ENCODE results near the gene OR51V1.
"Not testable (repeated sequence)": the region's sequence is repeated elsewhere in the genome, so short reads cannot be mapped to it uniquely, and the experiment has no call there.

The OR51V1 gene

GRCh38 chr11:5200582-5200981 lies at the start of gene OR51V1:
OR51V1 (minus strand) TSS chr11:5200682; CDS start chr11:5200682, 0 bp downstream.
- DNase-seq: no peak

GRCh38 chr11:5249807-5250396 lies 49.4 kb upstream of the OR51V1 start, which contains the start of gene HBG1:
HBG1 (minus strand) TSS chr11:5249857; CDS start chr11:5249804, 53 bp downstream.
- not testable (repeated sequence) for DNase-seq

GRCh38 chr11:5248498-5248897 lies 48.0 kb upstream of the OR51V1 start:
- not testable (repeated sequence) for DNase-seq

- DNase-seq: no peak
These were observed 47.1 kb upstream of the OR51V1 start for GRCh38 chr11:5247472-5248192.

- DNase-seq: no peak
These were observed 46.4 kb upstream of the OR51V1 start for GRCh38 chr11:5246772-5247471.

GRCh38 chr11:5245155-5245554 lies 44.7 kb upstream of the OR51V1 start:
- DNase-seq: no peak

- DNase-seq: no peak
These were observed 43.3 kb upstream of the OR51V1 start for GRCh38 chr11:5243816-5244180.

GRCh38 chr11:5242933-5243815 lies 42.7 kb upstream of the OR51V1 start:
- no peak for DNase-seq

GRCh38 chr11:5242208-5242607 lies 41.7 kb upstream of the OR51V1 start:
- DNase-seq: no peak

- no peak for DNase-seq
These were observed 41.0 kb upstream of the OR51V1 start for GRCh38 chr11:5241458-5241857.

- DNase-seq: no peak
These were observed 40.0 kb upstream of the OR51V1 start for GRCh38 chr11:5240458-5240857.

GRCh38 chr11:5240056-5240455 lies 39.6 kb upstream of the OR51V1 start:
- no peak for DNase-seq

- DNase-seq: no peak
These were observed 38.6 kb upstream of the OR51V1 start for GRCh38 chr11:5239046-5239445.

- DNase-seq: no peak
These were observed 38.0 kb upstream of the OR51V1 start for GRCh38 chr11:5238486-5238885.

GRCh38 chr11:5237420-5237819 lies 36.9 kb upstream of the OR51V1 start:
- no peak for DNase-seq

- DNase-seq: no peak
These were observed 35.0 kb upstream of the OR51V1 start for GRCh38 chr11:5235364-5236095.

- DNase-seq: no peak
These were observed 33.9 kb upstream of the OR51V1 start, which contains the start of gene HBD for GRCh38 chr11:5234381-5234834. HBD (minus strand) TSS chr11:5234483; CDS start chr11:5234433, 50 bp downstream.

- DNase-seq: no peak
These were observed 32.8 kb upstream of the OR51V1 start for GRCh38 chr11:5233307-5233706.

GRCh38 chr11:5232821-5233220 lies 32.3 kb upstream of the OR51V1 start:
- DNase-seq: no peak

GRCh38 chr11:5232176-5232575 lies 31.7 kb upstream of the OR51V1 start:
- DNase-seq: no peak

GRCh38 chr11:5231111-5231510 lies 30.6 kb upstream of the OR51V1 start:
- DNase-seq: no peak

GRCh38 chr11:5230266-5230665 lies 29.8 kb upstream of the OR51V1 start:
- no peak for DNase-seq
